Lower lobe of right lung (tissue), 2 donors: ENCODE measurements around the gene HECTD2. TPM values are rescaled to one million over a fixed set of nuclear protein-coding genes. Genes with fewer than 3 reads are reported as not detected.

Experiments
- ATAC-seq, 2 donors: fragments of 200-7000 bp; cut with Tn5 transposase; one replicate each; pipeline ENCODE4 v1.9.1; 2020 to 2022; ENCODE audit warnings: mild to moderate bottlenecking in 2 of 2, moderate library complexity in 2 of 2
- DNase-seq: peaks from one replicate; pipeline ENCODE4 v3.0.0-alpha.2; 2020
- H3K27ac ChIP-seq: fragments of 200-600 bp; one replicate; pipeline ENCODE4 v1.8.0; 2022
- H3K27me3 ChIP-seq: fragments of 200-600 bp; one replicate; pipeline ENCODE4 v1.8.0; 2022; ENCODE audit warnings: low read depth
- H3K36me3 ChIP-seq: fragments of 200-600 bp; one replicate; pipeline ENCODE4 v1.8.0; 2022; ENCODE audit warnings: mild to moderate bottlenecking
- H3K4me1 ChIP-seq: fragments of 200-600 bp; one replicate; pipeline ENCODE4 v1.8.0; 2022
- H3K4me3 ChIP-seq: fragments of 200-600 bp; one replicate; pipeline ENCODE4 v1.8.0; 2022; ENCODE audit warnings: mild to moderate bottlenecking
- H3K9me3 ChIP-seq: fragments of 200-600 bp; one replicate; pipeline ENCODE4 v1.8.0; 2022
- intact Hi-C: fragments of 100-400 bp; cut with DNase I; formaldehyde crosslinking; loops from one replicate; pipeline ENCODE4 v1.11.0; 2022
- total RNA-seq: library from RNA; stranded (reverse); fragmentation: NEBNext Ultra II Directional; extraction: Animal tissue kit (Norgen Biotek cat#: 25700); gene quantifications from one replicate; pipeline ENCODE4 v1.2.1, GENCODE V29; 2021
- TF ChIP-seq, protein P1 (sequence below): fragments of 200-600 bp; IDR thresholded peaks from one replicate; pipeline ENCODE4 v1.8.0; 2022; ENCODE audit warnings: antibody characterized with exemption, mild to moderate bottlenecking
- donor health status: DM: no; HTN: yes; CAD: no; lungs with severe emphysema.

HECTD2 gene
- total RNA-seq, 1 donor from 2014 or later, result 8.4 TPM

DNA sequence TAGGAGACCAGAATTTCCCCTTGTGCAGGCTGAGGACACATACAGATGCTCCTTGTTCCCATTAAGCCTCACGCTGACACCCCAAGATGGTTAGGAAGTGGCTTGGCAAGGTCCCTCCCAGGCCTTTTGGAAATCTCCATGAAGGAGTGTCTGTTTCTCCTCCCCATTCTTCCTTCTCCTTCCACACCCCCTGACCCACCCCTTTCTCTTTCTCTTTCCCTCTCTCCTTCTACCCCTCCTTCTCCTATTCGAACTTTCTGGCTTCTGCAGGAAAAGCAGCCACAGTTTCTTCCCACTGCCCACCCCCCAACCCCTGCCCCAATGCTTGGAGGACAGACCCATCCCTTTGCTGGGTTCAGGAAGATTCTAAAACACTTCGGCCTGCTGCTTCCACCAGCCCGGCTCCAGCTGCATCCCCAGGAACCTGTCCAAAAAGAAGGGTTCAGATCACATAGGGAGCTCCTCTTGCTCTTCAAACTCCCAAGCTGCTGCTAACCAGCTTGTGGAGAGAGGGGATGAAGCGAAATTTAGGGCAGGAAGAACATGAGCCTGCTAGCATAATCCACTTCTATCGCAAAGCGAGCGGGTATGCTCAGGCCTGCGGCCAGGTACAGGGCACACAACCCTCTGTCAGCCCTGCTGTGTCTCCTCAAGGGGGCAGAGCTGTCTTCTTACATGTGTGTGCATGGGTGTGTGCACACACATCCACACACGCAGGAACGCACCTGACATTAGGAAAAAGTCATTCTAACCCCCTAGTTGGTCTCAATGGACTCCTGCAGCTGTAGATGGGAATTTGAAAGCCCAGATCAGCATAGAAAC is 142.3 kb downstream of the HECTD2 start:
- Histone ChIP-seq H3K4me1 (no peaks in the 10 kb centered on the region), H3K9me3 (no peaks in the 10 kb centered on the region), H3K27me3 (no peaks in the 10 kb centered on the region), H3K4me3 (peak overlapping the region; percentile 30), H3K36me3 (no peaks in the 10 kb centered on the region), H3K27ac (no peak overlapping the region)
- ATAC-seq (peak; percentile 41 to 67), DNase-seq (no peak)
- intact Hi-C loops, result no loop called here
- TF ChIP-seq, protein P1, sequence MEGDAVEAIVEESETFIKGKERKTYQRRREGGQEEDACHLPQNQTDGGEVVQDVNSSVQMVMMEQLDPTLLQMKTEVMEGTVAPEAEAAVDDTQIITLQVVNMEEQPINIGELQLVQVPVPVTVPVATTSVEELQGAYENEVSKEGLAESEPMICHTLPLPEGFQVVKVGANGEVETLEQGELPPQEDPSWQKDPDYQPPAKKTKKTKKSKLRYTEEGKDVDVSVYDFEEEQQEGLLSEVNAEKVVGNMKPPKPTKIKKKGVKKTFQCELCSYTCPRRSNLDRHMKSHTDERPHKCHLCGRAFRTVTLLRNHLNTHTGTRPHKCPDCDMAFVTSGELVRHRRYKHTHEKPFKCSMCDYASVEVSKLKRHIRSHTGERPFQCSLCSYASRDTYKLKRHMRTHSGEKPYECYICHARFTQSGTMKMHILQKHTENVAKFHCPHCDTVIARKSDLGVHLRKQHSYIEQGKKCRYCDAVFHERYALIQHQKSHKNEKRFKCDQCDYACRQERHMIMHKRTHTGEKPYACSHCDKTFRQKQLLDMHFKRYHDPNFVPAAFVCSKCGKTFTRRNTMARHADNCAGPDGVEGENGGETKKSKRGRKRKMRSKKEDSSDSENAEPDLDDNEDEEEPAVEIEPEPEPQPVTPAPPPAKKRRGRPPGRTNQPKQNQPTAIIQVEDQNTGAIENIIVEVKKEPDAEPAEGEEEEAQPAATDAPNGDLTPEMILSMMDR, result peak; percentile 22

GRCh38 chr10:91555455-91555854 is 145.3 kb downstream of the HECTD2 start:
- no peaks in the 10 kb centered on the region for H3K4me1 ChIP-seq
- no peak overlapping the region for H3K4me3 ChIP-seq
- ATAC-seq (no peak), DNase-seq (no peak)
- H3K27ac ChIP-seq, result no peak overlapping the region
- intact Hi-C loops, result no loop called here
- no peaks in the 10 kb centered on the region for H3K9me3 ChIP-seq
- no peaks in the 10 kb centered on the region for H3K27me3 ChIP-seq
- TF ChIP-seq, protein P1, result no peak
- no peaks in the 10 kb centered on the region for H3K36me3 ChIP-seq

GRCh38 chr10:91556691-91557566 is 146.8 kb downstream of the HECTD2 start:
- DNase-seq (no peak), ATAC-seq (peak; percentile 48 to 72)
- intact Hi-C loops, result no loop called here
- H3K27me3 ChIP-seq, result no peaks in the 10 kb centered on the region
- H3K9me3 ChIP-seq, result no peaks in the 10 kb centered on the region
- no peaks in the 10 kb centered on the region for H3K4me1 ChIP-seq
- TF ChIP-seq, protein P1, result no peak
- no peaks in the 10 kb centered on the region for H3K36me3 ChIP-seq
- no peak overlapping the region for H3K4me3 ChIP-seq
- H3K27ac ChIP-seq, result no peak overlapping the region

DNA sequence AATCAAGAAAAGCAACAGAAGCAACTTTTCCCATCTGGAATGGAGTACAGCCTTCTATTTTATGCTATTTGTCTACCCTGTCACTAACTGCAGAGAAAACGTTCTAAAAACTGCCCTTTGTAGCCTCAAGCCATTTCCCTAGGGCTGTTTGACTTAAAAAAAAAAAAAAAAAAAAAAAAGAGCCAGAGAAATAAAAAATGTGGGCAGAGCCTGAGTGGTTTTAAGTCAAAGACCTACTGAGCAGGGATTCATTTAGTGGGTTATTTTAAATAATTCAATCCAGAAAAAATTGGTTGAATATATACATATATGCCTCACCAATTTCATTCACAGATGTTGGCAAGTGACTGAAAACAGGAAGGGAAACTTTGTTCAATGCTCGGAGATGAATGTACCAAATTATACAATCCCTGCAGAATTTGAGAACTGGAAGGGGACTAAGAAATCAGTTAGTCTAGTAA is 147.5 kb downstream of the HECTD2 start:
- intact Hi-C loops, result no loop called here
- TF ChIP-seq, protein P1, result no peak
- H3K27ac ChIP-seq, result no peak overlapping the region
- no peaks in the 10 kb centered on the region for H3K27me3 ChIP-seq
- no peaks in the 10 kb centered on the region for H3K4me1 ChIP-seq
- no peaks in the 10 kb centered on the region for H3K36me3 ChIP-seq
- no peaks in the 10 kb centered on the region for H3K9me3 ChIP-seq
- DNase-seq (no peak), ATAC-seq (no peak)
- H3K4me3 ChIP-seq, result no peak overlapping the region

DNA sequence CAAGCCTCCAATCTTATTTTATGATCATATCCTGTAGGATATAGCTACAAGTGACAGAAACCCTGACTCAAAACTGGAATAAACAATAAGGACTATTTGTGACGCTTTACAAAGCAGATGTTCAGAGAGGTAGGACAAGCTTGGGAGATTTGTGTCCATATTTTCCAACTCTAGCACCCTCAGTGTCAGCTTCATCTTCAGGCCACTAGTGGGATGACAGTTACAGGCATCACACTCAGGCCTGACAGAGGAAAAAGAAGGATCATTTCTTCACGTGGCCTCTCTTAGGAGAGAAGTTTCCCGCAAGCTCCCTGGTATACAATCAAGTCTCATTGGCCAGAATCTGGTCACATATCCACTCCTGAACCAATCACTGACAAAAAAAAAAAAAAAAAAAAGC is 148.3 kb downstream of the HECTD2 start:
- Histone ChIP-seq H3K27ac (no peak overlapping the region), H3K4me3 (no peak overlapping the region), H3K27me3 (no peaks in the 10 kb centered on the region), H3K9me3 (no peaks in the 10 kb centered on the region), H3K4me1 (no peaks in the 10 kb centered on the region), H3K36me3 (no peaks in the 10 kb centered on the region)
- TF ChIP-seq, protein P1, result no peak
- intact Hi-C loops, result no loop called here
- DNase-seq (no peak), ATAC-seq (no peak)
